GM21717 (cell line): Measurements from ENCODE around the gene TP53RK.

ENCODE experiments used
- ATAC-seq: cut with Tn5 transposase; IDR thresholded peaks from one replicate; pipeline ENCODE4 v1.9.1; 2021; ENCODE audit warnings: mild to moderate bottlenecking, moderate library complexity; ENCODE audit not compliant: unreplicated experiment

Gene TP53RK

GRCh38 chr20:46666306-46666705 lies 22.9 kb downstream of the TP53RK start:
- no peak for ATAC-seq

GRCh38 chr20:46665602-46666001 lies 23.6 kb downstream of the TP53RK start:
- no peak for ATAC-seq

- ATAC-seq: no peak
Measured at GRCh38 chr20:46663531-46663930, 25.7 kb downstream of the TP53RK start.

GRCh38 chr20:46661659-46662058 lies 27.6 kb downstream of the TP53RK start:
- ATAC-seq: no peak

- ATAC-seq: no peak
Measured at GRCh38 chr20:46660487-46660886, 28.8 kb downstream of the TP53RK start.

GRCh38 chr20:46657618-46658017 lies 31.6 kb downstream of the TP53RK start:
- no peak for ATAC-seq

GRCh38 chr20:46657137-46657536 lies 32.1 kb downstream of the TP53RK start:
- no peak for ATAC-seq

- ATAC-seq: no peak
Measured at GRCh38 chr20:46652699-46653098, 36.5 kb downstream of the TP53RK start.

GRCh38 chr20:46651091-46651962 lies 37.9 kb downstream of the TP53RK start, which contains the start of gene SLC13A3:
Gene SLC13A3 (minus strand): TSS chr20:46651459. CDS start chr20:46651421, 38 bp downstream.
- no peak for ATAC-seq

- ATAC-seq: no peak
Measured at GRCh38 chr20:46650575-46651090, 38.6 kb downstream of the TP53RK start.

- ATAC-seq: no peak
Measured at GRCh38 chr20:46649965-46650542, 39.2 kb downstream of the TP53RK start.

GRCh38 chr20:46649650-46649949 lies 39.6 kb downstream of the TP53RK start:
- no peak for ATAC-seq

- ATAC-seq: no peak
Measured at GRCh38 chr20:46648903-46649649, 40.2 kb downstream of the TP53RK start.

GRCh38 chr20:46647469-46647868 lies 41.8 kb downstream of the TP53RK start:
- no peak for ATAC-seq

GRCh38 chr20:46646659-46647380 lies 42.4 kb downstream of the TP53RK start:
- no peak for ATAC-seq

GRCh38 chr20:46646122-46646521 lies 43.1 kb downstream of the TP53RK start:
- ATAC-seq: no peak

GRCh38 chr20:46644733-46645132 lies 44.5 kb downstream of the TP53RK start:
- ATAC-seq: no peak

- ATAC-seq: no peak
Measured at GRCh38 chr20:46644160-46644559, 45.1 kb downstream of the TP53RK start.

GRCh38 chr20:46642969-46643343 lies 46.3 kb downstream of the TP53RK start:
- ATAC-seq: no peak

- no peak for ATAC-seq
Measured at GRCh38 chr20:46642265-46642968, 46.8 kb downstream of the TP53RK start.
